HEK293 (cell line): ENCODE results near the gene FXYD5.

Experiments used
- GLIS1 ChIP-seq: fragments of 450-650 bp; formaldehyde crosslinking; IDR thresholded peaks from 2 replicates; pipeline ENCODE4 v1.5.1; 2016; ENCODE audit warnings: missing biosample characterization, missing genetic modification characterization
- IKZF3 ChIP-seq: fragments of 450-650 bp; IDR thresholded peaks from 2 replicates; pipeline ENCODE4 v1.5.0; 2018; ENCODE audit warnings: missing biosample characterization, mild to moderate bottlenecking, missing genetic modification characterization, moderate library complexity
- SP7 ChIP-seq: fragments of 450-650 bp; formaldehyde crosslinking; IDR thresholded peaks from 2 replicates; pipeline ENCODE4 v1.5.1; 2016; ENCODE audit warnings: missing biosample characterization, missing genetic modification characterization
- TCF7L2 ChIP-seq: IDR thresholded peaks from 2 replicates; pipeline ENCODE4 v1.6.1; 2011; ENCODE audit warnings: low read depth, mild to moderate bottlenecking, inconsistent platforms, low read length, moderate library complexity, borderline replicate concordance
- ZBTB7A ChIP-seq: fragments of 450-650 bp; formaldehyde crosslinking; IDR thresholded peaks from 2 replicates; pipeline ENCODE4 v1.5.1; 2016; ENCODE audit warnings: low read depth, missing biosample characterization, missing genetic modification characterization
- ZFP3 ChIP-seq: fragments of 450-650 bp; formaldehyde crosslinking; IDR thresholded peaks from 2 replicates; pipeline ENCODE4 v1.5.1; 2016; ENCODE audit warnings: low read depth, missing biosample characterization, missing genetic modification characterization
- ZNF121 ChIP-seq: fragments of 450-650 bp; formaldehyde crosslinking; IDR thresholded peaks from 2 replicates; pipeline ENCODE4 v1.5.1; 2016; ENCODE audit warnings: missing biosample characterization, missing genetic modification characterization
- ZNF157 ChIP-seq: fragments of 450-650 bp; formaldehyde crosslinking; IDR thresholded peaks from 2 replicates; pipeline ENCODE4 v1.5.1; 2016; ENCODE audit warnings: missing biosample characterization, missing genetic modification characterization
- ZNF169 ChIP-seq: fragments of 450-650 bp; formaldehyde crosslinking; IDR thresholded peaks from 2 replicates; pipeline ENCODE4 v1.5.1; 2016; ENCODE audit warnings: missing biosample characterization, missing genetic modification characterization
- ZNF19 ChIP-seq: fragments of 450-650 bp; formaldehyde crosslinking; IDR thresholded peaks from 2 replicates; pipeline ENCODE4; 2016; ENCODE audit warnings: missing biosample characterization, missing genetic modification characterization, low read depth
- ZNF214 ChIP-seq: fragments of 450-650 bp; formaldehyde crosslinking; IDR thresholded peaks from 2 replicates; pipeline ENCODE4 v1.5.1; 2017; ENCODE audit warnings: missing biosample characterization, mild to moderate bottlenecking, missing genetic modification characterization, borderline replicate concordance
- ZNF223 ChIP-seq: fragments of 450-650 bp; formaldehyde crosslinking; IDR thresholded peaks from 2 replicates; pipeline ENCODE4 v1.5.1; 2016; ENCODE audit warnings: missing biosample characterization, missing genetic modification characterization
- ZNF248 ChIP-seq: fragments of 450-650 bp; formaldehyde crosslinking; IDR thresholded peaks from 2 replicates; pipeline ENCODE4 v1.5.1; 2017; ENCODE audit warnings: missing biosample characterization, missing genetic modification characterization
- ZNF292 ChIP-seq: fragments of 450-650 bp; formaldehyde crosslinking; IDR thresholded peaks from 2 replicates; pipeline ENCODE4 v1.5.1; 2016; ENCODE audit warnings: low read depth, missing biosample characterization, missing genetic modification characterization, borderline replicate concordance
- ZNF311 ChIP-seq: fragments of 450-650 bp; formaldehyde crosslinking; IDR thresholded peaks from 2 replicates; pipeline ENCODE4 v1.5.1; 2017; ENCODE audit warnings: missing biosample characterization, missing genetic modification characterization, borderline replicate concordance
- ZNF416 ChIP-seq: fragments of 450-650 bp; formaldehyde crosslinking; IDR thresholded peaks from 2 replicates; pipeline ENCODE4 v1.5.1; 2016; ENCODE audit warnings: missing biosample characterization, missing genetic modification characterization
- ZNF433 ChIP-seq: fragments of 450-650 bp; formaldehyde crosslinking; IDR thresholded peaks from 2 replicates; pipeline ENCODE4 v1.5.1; 2016; ENCODE audit warnings: missing biosample characterization, missing genetic modification characterization, low read depth
- ZNF510 ChIP-seq: fragments of 450-650 bp; formaldehyde crosslinking; IDR thresholded peaks from 2 replicates; pipeline ENCODE4 v1.5.1; 2018; ENCODE audit warnings: mild to moderate bottlenecking, missing genetic modification characterization, missing biosample characterization; ENCODE audit not compliant: insufficient replicate concordance
- ZNF555 ChIP-seq: fragments of 450-650 bp; formaldehyde crosslinking; conservative IDR thresholded peaks from 2 replicates; pipeline ENCODE4 v1.5.1; 2017; ENCODE audit warnings: missing biosample characterization, mild to moderate bottlenecking, missing genetic modification characterization, inconsistent platforms
- ZNF558 ChIP-seq: fragments of 450-650 bp; formaldehyde crosslinking; IDR thresholded peaks from 2 replicates; pipeline ENCODE4 v1.5.1; 2016; ENCODE audit warnings: missing biosample characterization, missing genetic modification characterization
- ZNF585B ChIP-seq: fragments of 450-650 bp; formaldehyde crosslinking; IDR thresholded peaks from 2 replicates; pipeline ENCODE4 v1.5.1; 2016; ENCODE audit warnings: missing biosample characterization, missing genetic modification characterization
- ZNF600 ChIP-seq: fragments of 450-650 bp; formaldehyde crosslinking; IDR thresholded peaks from 2 replicates; pipeline ENCODE4 v1.5.1; 2016; ENCODE audit warnings: missing biosample characterization, missing genetic modification characterization
- ZNF626 ChIP-seq: fragments of 450-650 bp; sonication (Bioruptor Pico); formaldehyde crosslinking; IDR thresholded peaks from 2 replicates; pipeline ENCODE4 v1.5.1; 2018; ENCODE audit warnings: missing biosample characterization, missing genetic modification characterization, inconsistent platforms
- ZNF76 ChIP-seq: fragments of 450-650 bp; formaldehyde crosslinking; IDR thresholded peaks from 2 replicates; pipeline ENCODE4; 2016; ENCODE audit warnings: low read depth, missing biosample characterization, missing genetic modification characterization, borderline replicate concordance
- ZNF830 ChIP-seq: fragments of 450-650 bp; IDR thresholded peaks from 2 replicates; pipeline ENCODE4 v1.5.0; 2018; ENCODE audit warnings: missing biosample characterization, missing genetic modification characterization, low read depth, mild to moderate bottlenecking, moderate library complexity
- TF ChIP-seq, protein P1 (sequence below): fragments of 450-650 bp; formaldehyde crosslinking; IDR thresholded peaks from 2 replicates; pipeline ENCODE4 v1.5.1; 2016; ENCODE audit warnings: missing biosample characterization, missing genetic modification characterization
- TF ChIP-seq, protein P2 (sequence below): fragments of 450-650 bp; formaldehyde crosslinking; IDR thresholded peaks from 2 replicates; pipeline ENCODE4 v1.5.1; 2017; ENCODE audit warnings: missing biosample characterization, missing genetic modification characterization
- TF ChIP-seq, protein P3 (sequence below): fragments of 450-650 bp; formaldehyde crosslinking; IDR thresholded peaks from 2 replicates; pipeline ENCODE4 v1.5.1; 2016; ENCODE audit warnings: missing biosample characterization, missing genetic modification characterization
- TF ChIP-seq, protein P4 (sequence below): fragments of 450-650 bp; formaldehyde crosslinking; IDR thresholded peaks from 2 replicates; pipeline ENCODE4 v1.5.1; 2016; ENCODE audit warnings: missing biosample characterization, missing genetic modification characterization
- TF ChIP-seq, protein P5 (sequence below): fragments of 450-650 bp; IDR thresholded peaks from 2 replicates; pipeline ENCODE4 v1.5.1; 2018; ENCODE audit warnings: missing biosample characterization, mild to moderate bottlenecking, missing genetic modification characterization

FXYD5 gene

DNA sequence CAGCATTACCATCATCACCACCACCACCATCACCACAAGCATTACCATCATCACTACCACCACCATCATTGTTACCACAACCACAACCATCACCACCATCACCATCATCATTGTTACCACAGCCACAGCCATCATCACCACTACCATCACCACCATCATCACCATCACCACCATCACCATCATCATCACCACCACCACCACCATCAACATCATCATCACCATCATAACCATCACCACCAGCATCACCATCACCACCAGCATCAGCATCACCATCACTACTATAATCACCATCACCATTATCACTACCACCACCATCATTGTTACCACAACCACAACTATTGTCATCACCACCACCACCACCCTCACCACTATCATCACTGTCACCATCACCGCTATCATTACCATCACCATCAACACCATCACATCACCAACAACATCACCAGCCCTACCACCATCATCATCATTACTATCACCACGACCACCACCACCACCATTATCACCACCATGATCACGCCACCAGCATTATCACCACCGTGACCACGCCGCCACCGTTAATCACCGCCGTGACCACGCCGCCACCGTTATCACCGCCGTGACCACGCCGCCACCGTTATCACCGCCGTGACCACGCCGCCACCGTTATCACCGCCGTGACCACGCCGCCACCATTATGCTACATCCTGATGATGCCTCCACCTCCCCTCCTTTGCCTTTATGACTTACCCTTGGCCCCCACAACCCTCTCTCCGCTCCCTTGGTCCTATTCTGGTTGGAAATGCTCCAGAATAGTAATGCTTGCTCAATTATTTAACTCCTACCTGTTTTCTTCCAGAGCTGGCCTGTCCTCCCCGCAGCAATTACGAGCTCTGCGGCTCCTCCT lies 48.9 kb upstream of the FXYD5 start (continued):
- TF ChIP-seq, protein P1, sequence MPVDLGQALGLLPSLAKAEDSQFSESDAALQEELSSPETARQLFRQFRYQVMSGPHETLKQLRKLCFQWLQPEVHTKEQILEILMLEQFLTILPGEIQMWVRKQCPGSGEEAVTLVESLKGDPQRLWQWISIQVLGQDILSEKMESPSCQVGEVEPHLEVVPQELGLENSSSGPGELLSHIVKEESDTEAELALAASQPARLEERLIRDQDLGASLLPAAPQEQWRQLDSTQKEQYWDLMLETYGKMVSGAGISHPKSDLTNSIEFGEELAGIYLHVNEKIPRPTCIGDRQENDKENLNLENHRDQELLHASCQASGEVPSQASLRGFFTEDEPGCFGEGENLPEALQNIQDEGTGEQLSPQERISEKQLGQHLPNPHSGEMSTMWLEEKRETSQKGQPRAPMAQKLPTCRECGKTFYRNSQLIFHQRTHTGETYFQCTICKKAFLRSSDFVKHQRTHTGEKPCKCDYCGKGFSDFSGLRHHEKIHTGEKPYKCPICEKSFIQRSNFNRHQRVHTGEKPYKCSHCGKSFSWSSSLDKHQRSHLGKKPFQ, result no peak
- no peak for TF ChIP-seq ZNF555 (tag by site-specific recombination)
- TF ChIP-seq ZBTB7A (tag by site-specific recombination), result no peak
- no peak for TF ChIP-seq ZNF223 (tag by site-specific recombination)
- peak; percentile 29; the same call in 1 of the 2 replicates for TF ChIP-seq ZNF248 (tag by site-specific recombination)
- TF ChIP-seq IKZF3 (tag by site-specific recombination), result no peak
- TF ChIP-seq ZNF830 (tag by site-specific recombination), result no peak
- TF ChIP-seq TCF7L2, result no peak
- TF ChIP-seq GLIS1 (tag by site-specific recombination), result no peak
- TF ChIP-seq ZNF121, result no peak
- TF ChIP-seq ZNF626, result no peak
- TF ChIP-seq ZNF510 (tag by site-specific recombination), result no peak
- TF ChIP-seq, protein P2, sequence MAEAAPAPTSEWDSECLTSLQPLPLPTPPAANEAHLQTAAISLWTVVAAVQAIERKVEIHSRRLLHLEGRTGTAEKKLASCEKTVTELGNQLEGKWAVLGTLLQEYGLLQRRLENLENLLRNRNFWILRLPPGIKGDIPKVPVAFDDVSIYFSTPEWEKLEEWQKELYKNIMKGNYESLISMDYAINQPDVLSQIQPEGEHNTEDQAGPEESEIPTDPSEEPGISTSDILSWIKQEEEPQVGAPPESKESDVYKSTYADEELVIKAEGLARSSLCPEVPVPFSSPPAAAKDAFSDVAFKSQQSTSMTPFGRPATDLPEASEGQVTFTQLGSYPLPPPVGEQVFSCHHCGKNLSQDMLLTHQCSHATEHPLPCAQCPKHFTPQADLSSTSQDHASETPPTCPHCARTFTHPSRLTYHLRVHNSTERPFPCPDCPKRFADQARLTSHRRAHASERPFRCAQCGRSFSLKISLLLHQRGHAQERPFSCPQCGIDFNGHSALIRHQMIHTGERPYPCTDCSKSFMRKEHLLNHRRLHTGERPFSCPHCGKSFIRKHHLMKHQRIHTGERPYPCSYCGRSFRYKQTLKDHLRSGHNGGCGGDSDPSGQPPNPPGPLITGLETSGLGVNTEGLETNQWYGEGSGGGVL (tag by site-specific recombination), result peak; percentile 21; the same call in 1 of the 2 replicates
- no peak for TF ChIP-seq ZNF416 (tag by site-specific recombination)
- TF ChIP-seq, protein P3, sequence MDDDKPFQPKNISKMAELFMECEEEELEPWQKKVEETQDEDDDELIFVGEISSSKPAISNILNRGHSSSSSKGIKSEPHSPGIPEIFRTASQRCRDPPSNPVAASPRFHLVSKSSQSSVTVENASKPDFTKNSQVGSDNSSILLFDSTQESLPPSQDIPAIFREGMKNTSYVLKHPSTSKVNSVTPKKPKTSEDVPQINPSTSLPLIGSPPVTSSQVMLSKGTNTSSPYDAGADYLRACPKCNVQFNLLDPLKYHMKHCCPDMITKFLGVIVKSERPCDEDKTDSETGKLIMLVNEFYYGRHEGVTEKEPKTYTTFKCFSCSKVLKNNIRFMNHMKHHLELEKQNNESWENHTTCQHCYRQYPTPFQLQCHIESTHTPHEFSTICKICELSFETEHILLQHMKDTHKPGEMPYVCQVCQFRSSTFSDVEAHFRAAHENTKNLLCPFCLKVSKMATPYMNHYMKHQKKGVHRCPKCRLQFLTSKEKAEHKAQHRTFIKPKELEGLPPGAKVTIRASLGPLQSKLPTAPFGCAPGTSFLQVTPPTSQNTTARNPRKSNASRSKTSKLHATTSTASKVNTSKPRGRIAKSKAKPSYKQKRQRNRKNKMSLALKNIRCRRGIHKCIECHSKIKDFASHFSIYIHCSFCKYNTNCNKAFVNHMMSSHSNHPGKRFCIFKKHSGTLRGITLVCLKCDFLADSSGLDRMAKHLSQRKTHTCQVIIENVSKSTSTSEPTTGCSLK, result peak; percentile 23; the same call in 1 of the 2 replicates
- TF ChIP-seq ZNF169 (tag by site-specific recombination), result no peak; the same call in none of the 2 replicates
- TF ChIP-seq ZFP3 (tag by site-specific recombination), result no peak
- TF ChIP-seq ZNF433, result no peak
- no peak for TF ChIP-seq ZNF292
- TF ChIP-seq ZNF558, result no peak
- peak; percentile 98 for TF ChIP-seq ZNF311 (tag by site-specific recombination)
- no peak; the same call in 1 of the 2 replicates for TF ChIP-seq ZNF157 (tag by site-specific recombination)
- no peak for TF ChIP-seq ZNF19 (tag by site-specific recombination)
- TF ChIP-seq ZNF76 (tag by site-specific recombination), result no peak; the same call in 1 of the 2 replicates
- TF ChIP-seq, protein P4, sequence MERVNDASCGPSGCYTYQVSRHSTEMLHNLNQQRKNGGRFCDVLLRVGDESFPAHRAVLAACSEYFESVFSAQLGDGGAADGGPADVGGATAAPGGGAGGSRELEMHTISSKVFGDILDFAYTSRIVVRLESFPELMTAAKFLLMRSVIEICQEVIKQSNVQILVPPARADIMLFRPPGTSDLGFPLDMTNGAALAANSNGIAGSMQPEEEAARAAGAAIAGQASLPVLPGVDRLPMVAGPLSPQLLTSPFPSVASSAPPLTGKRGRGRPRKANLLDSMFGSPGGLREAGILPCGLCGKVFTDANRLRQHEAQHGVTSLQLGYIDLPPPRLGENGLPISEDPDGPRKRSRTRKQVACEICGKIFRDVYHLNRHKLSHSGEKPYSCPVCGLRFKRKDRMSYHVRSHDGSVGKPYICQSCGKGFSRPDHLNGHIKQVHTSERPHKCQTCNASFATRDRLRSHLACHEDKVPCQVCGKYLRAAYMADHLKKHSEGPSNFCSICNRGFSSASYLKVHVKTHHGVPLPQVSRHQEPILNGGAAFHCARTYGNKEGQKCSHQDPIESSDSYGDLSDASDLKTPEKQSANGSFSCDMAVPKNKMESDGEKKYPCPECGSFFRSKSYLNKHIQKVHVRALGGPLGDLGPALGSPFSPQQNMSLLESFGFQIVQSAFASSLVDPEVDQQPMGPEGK (tag by site-specific recombination), result no peak
- TF ChIP-seq, protein P5, sequence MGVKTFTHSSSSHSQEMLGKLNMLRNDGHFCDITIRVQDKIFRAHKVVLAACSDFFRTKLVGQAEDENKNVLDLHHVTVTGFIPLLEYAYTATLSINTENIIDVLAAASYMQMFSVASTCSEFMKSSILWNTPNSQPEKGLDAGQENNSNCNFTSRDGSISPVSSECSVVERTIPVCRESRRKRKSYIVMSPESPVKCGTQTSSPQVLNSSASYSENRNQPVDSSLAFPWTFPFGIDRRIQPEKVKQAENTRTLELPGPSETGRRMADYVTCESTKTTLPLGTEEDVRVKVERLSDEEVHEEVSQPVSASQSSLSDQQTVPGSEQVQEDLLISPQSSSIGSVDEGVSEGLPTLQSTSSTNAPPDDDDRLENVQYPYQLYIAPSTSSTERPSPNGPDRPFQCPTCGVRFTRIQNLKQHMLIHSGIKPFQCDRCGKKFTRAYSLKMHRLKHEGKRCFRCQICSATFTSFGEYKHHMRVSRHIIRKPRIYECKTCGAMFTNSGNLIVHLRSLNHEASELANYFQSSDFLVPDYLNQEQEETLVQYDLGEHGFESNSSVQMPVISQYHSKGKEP (tag by site-specific recombination), result no peak
- TF ChIP-seq ZNF600, result no peak
- TF ChIP-seq ZNF585B (tag by site-specific recombination), result no peak
- no peak for TF ChIP-seq ZNF214 (tag by site-specific recombination)
- TF ChIP-seq SP7 (tag by site-specific recombination), result no peak
